Adipocyte (in vitro differentiated cells): ENCODE measurements around the gene NRP1.

Experiments
- DNase-seq: peaks from one replicate; pipeline ENCODE4 v3.0.0-alpha.2; 2015; ENCODE audit warnings: low read depth
- H3K27me3 ChIP-seq: replicated peaks from 2 replicates; pipeline ENCODE4 v1.7.0; 2013; ENCODE audit warnings: mild to moderate bottlenecking, low read length, moderate library complexity; ENCODE audit not compliant: control insufficient read depth, insufficient read depth
- H3K36me3 ChIP-seq: 2 replicates; pipeline ENCODE4 v1.7.0; 2013; ENCODE audit warnings: low read length, mild to moderate bottlenecking, moderate library complexity; ENCODE audit not compliant: control insufficient read depth, insufficient read depth, severe bottlenecking
- H3K4me1 ChIP-seq: 2 replicates; pipeline ENCODE4 v1.7.0; 2013; ENCODE audit warnings: mild to moderate bottlenecking, low read length, moderate library complexity; ENCODE audit not compliant: control insufficient read depth, insufficient read depth
- H3K4me3 ChIP-seq: 2 replicates; pipeline ENCODE4 v1.7.0; 2013; ENCODE audit warnings: mild to moderate bottlenecking, low read length, moderate library complexity
- H3K9ac ChIP-seq: 2 replicates; pipeline ENCODE4 v1.7.0; 2013; ENCODE audit warnings: mild to moderate bottlenecking, low read length, moderate library complexity
- H3K9me3 ChIP-seq: 2 replicates; pipeline ENCODE4 v1.7.0; 2013; ENCODE audit warnings: mild to moderate bottlenecking, low read length, moderate library complexity; ENCODE audit not compliant: control insufficient read depth

The NRP1 gene

DNA sequence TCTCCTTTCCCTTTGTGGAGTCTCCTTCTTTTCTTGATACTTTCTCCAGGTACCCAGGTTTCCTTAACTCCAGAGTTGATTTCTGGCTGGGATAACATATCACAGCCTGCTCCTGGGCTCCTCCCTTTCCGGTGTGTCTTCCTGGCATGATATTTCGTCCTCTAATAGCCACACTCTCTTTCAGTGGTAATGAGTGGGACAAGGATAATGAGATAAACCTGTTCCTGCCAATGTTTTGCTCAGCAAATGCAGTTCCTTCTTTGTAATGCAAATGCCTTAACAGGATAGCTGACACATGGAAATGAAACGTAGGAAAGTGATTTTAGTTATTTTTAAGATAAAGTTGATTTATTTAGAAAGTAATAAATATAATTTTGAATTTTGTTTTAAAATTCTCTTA, 168.6 kb downstream of the NRP1 start:
- Histone ChIP-seq H3K36me3 (no peaks in the 10 kb centered on the region), H3K27me3 (no peaks in the 10 kb centered on the region), H3K9ac (no peak overlapping the region), H3K4me3 (no peak overlapping the region), H3K4me1 (peaks cover 4% of the 10 kb centered on the region), H3K9me3 (no peaks in the 10 kb centered on the region)
- DNase-seq = no peak

DNA sequence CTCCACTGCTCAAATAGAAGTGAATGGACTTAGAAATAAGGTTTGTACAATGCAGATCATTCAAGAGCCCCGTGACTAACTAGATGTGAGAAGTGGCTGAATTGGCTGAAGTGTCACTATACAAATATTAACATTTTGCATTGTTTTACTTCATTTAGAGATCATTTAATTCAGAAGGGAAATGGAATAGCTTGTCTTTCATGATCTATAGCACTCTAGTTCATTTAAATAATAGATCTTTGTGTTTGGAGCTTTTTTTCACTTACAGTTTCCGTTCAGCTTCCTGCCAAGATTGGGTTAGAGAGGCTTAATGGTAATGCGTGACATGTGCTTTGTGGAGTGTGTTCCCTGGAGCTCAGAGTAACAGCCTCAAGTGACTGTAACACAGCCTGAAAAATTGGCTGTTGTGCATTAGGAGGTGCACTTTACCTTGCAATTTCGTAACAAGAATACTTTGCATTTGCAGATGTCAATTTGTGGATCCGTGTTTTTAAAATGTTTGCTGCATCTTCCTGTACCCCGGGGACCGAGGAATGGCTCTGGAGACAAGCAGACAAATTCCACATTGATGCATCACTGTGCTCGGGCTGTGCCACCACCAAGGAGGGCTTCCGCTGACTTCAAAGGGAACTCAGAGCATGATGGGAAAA, 170.3 kb downstream of the NRP1 start:
- no peaks in the 10 kb centered on the region for H3K9me3 ChIP-seq
- H3K4me3 ChIP-seq = no peak overlapping the region
- peak; percentile 43 for DNase-seq
- H3K9ac ChIP-seq = no peak overlapping the region
- H3K27me3 ChIP-seq = no peaks in the 10 kb centered on the region
- H3K4me1 ChIP-seq = peaks cover 4% of the 10 kb centered on the region
- H3K36me3 ChIP-seq = no peaks in the 10 kb centered on the region

DNA sequence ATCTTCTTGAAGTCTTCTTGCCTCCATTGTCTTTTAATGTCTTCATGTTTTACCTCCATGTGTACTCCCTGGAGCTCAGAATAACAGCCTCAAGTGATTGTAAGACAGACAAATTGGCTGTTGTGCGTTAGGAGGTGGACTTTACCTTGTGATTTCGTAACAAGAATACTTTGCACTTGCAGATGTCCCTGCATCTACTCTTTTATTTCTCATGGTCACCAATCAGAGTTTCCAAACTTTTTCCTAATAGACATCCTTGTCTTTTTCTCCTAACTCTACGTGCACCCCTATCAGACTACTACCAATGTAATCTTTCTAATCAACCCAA, 172.3 kb downstream of the NRP1 start:
- Histone ChIP-seq H3K9me3 (no peaks in the 10 kb centered on the region), H3K4me1 (peaks cover 8% of the 10 kb centered on the region), H3K27me3 (no peaks in the 10 kb centered on the region), H3K9ac (no peak overlapping the region), H3K4me3 (no peak overlapping the region), H3K36me3 (no peaks in the 10 kb centered on the region)
- DNase-seq = no peak

DNA sequence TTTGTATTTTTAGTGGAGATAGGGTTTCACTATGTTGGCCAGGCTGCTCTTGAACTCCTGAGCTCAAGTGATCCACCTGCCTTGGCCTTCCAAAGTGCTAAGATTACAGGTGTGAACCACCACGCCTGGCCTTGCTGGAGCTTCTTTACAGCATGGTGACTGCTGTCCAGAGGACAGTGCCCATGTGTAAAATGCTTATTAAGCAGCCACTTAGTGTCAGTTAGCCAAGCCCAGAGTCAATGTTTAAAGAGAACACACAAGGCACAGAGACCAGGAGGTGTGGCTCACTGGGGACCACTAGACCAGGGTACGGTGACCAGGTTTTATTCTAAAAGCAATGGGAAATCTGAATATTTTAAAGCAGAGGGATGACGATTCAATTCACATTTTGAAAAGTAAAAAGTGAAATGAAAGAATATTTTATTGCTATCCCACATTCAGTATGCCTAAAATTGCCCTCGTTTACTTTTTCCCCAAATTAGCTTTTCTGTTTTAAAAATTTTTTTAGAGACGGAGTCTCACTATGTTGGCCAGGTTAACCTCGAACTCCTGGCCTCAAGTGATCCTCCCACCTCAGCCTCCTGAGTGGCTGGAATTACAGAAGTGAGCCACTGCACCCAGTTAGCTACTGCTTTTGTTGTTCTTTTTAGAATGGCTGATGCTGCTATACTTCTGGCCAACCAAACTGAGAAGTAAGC, 172.8 kb downstream of the NRP1 start:
- Histone ChIP-seq H3K36me3 (no peaks in the 10 kb centered on the region), H3K9ac (no peak overlapping the region), H3K9me3 (no peaks in the 10 kb centered on the region), H3K4me1 (peaks cover 13% of the 10 kb centered on the region), H3K4me3 (no peak overlapping the region), H3K27me3 (no peaks in the 10 kb centered on the region)
- no peak for DNase-seq

DNA sequence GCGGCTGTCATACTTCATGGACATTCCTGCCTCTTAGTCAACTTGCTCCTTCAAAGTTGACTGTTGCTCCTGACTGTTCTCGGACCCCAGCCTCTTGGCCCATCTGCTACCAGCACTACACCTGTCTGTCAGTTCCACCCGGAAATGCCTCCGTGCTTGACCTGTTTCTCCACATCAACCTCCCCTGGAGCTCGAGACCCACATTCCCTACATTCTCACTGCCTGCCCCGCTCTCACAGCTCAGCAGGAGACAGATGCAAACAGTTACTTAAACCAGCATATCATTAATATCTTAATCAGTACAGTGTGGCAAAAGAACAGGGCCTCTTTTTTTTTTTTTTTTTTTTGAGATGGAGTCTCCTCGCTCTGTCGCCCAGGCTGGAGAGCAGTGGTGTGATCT, 174.3 kb downstream of the NRP1 start:
- no peak overlapping the region for H3K9ac ChIP-seq
- peaks cover 26% of the 10 kb centered on the region for H3K4me1 ChIP-seq
- no peak overlapping the region for H3K4me3 ChIP-seq
- no peaks in the 10 kb centered on the region for H3K27me3 ChIP-seq
- no peak for DNase-seq
- H3K9me3 ChIP-seq = no peaks in the 10 kb centered on the region
- no peaks in the 10 kb centered on the region for H3K36me3 ChIP-seq

DNA sequence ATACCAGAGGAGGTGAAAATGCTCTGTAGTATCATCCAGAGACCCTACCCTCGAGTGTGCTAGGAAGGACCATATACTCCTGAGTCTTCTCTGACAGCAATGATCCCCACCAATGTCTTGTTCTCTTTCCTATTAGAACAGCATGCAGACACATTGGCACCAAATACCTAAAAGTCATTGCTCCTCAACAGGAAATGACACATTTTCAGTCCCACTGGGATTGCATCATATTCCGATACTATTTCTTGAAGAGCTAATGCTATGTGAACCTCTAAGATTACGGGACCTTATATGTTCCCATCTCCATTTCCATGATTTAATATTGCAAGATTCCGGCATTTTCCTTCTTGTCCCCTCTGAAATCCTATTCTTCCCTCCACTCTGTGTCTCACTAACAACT, 177.4 kb downstream of the NRP1 start:
- Histone ChIP-seq H3K36me3 (no peaks in the 10 kb centered on the region), H3K4me3 (no peak overlapping the region), H3K27me3 (no peaks in the 10 kb centered on the region), H3K4me1 (peaks cover 34% of the 10 kb centered on the region), H3K9ac (no peak overlapping the region), H3K9me3 (no peaks in the 10 kb centered on the region)
- peak; percentile 46 for DNase-seq

DNA sequence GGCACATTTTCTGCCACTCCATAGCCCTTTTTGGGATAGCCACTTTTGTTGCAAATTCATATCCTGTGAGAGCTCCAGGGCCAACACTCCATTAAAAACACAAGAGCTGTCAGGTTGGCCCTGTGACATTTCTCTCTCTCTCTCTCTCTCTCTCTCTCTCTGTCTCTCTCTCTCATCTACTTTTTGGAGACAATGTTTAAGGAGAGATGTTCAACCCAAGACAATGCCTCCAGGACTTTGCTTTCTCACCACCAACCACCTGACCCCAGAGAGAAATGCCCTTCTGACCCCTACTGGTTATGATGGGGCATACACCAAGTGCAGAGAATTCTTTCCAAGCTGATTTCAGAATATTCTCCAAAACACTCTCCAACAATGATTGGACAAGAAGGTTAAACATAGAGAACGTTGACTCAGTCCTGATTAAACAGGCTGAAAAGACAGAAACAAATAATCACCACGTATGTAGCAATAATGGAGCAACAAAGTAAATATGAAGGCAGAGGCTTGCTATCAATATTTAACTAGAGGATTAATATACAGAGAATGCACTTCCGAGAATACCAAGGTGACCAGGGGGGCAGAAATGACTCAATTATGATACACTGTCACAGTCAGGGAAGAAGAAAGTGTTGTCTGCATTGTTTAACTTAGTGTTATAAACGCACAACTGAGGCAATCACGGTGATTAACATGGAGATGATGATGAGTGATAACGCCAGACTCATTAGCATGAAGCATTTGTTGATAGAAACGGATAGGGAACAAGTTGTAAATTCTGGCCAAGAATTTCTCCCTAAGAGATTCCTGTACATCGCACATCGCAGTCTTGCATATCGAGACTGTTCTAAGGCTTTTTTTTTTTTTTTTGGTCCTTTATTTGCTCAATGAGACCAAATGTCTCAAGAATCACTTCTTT, 178.5 kb downstream of the NRP1 start:
- Histone ChIP-seq H3K4me3 (no peak overlapping the region), H3K36me3 (no peaks in the 10 kb centered on the region), H3K4me1 (peaks cover 34% of the 10 kb centered on the region), H3K9ac (no peak overlapping the region), H3K9me3 (no peaks in the 10 kb centered on the region), H3K27me3 (no peaks in the 10 kb centered on the region)
- DNase-seq = peak; percentile 49

DNA sequence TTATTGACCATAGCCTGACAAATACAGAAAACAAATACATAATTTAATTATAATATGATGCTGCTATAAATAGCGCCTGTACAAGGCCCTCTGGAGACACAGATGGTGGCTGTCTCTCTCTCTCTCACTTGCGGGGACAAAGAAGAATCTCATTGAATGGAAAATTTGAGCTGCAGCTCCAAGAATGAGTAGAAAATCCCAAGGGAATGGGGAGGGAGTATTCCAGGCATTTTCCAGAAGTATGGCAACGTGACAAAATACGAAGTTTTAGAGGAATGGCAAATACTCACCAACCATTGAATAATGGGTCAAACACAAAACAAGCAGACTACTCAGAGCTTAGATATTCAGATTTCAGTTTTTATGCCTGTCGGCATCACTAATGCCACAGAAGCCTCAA, 179.9 kb downstream of the NRP1 start:
- H3K27me3 ChIP-seq = no peaks in the 10 kb centered on the region
- H3K4me1 ChIP-seq = peaks cover 34% of the 10 kb centered on the region
- no peak for DNase-seq
- no peaks in the 10 kb centered on the region for H3K36me3 ChIP-seq
- no peaks in the 10 kb centered on the region for H3K9me3 ChIP-seq
- no peak overlapping the region for H3K9ac ChIP-seq
- H3K4me3 ChIP-seq = no peak overlapping the region

DNA sequence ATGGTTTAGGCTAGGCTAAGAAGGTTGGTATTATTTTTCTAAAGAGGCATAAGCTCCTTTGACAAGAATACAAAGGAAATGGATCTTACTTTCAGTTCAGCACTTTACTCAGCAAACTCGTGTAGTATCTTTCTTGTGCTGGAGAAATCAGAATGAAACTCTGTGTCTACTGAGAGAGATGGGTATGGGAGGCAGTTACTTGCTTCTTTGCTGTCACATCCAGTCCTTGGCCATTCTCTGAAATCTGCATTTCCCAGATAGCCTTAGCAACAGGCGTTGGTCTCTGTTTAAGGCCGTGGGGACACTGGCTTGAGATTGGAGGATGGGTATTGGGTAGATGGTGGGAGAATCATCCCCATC, 180.5 kb downstream of the NRP1 start:
- Histone ChIP-seq H3K36me3 (no peaks in the 10 kb centered on the region), H3K9me3 (no peaks in the 10 kb centered on the region), H3K9ac (no peak overlapping the region), H3K4me3 (no peak overlapping the region), H3K4me1 (peaks cover 34% of the 10 kb centered on the region), H3K27me3 (no peaks in the 10 kb centered on the region)
- DNase-seq = no peak

DNA sequence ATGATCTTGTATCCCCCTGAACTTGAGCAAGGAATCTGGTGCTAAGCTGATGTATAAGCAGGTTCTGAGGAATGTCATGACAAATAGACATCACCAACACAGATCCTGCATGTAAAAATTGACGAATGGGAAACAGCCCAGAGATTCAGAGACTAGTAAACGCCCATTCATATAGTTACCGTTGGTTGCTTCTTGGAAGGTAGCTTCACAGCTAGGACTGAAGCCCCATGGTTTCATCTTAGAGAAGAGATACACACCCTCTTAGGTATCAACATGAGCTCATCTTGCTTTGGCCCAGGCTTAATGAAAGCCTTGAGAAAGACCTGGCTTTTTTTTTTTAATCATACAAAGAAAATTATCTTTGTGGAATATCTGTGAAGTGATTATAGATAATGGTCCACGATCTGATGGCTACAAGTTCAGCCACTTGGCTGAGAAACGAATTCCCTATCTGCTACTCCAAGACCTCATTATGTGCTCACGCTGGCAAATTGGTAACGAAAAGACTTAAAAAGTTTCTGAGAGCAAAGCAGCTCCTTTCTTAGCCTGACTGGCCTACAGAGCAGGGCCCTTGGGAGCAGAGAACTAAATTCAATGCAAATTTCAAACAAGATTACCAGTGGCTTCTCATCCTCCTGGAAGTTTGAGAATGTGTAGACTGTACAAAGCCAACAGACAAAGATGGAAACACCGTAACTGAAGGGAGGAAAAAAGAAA, 181.1 kb downstream of the NRP1 start:
- Histone ChIP-seq H3K4me3 (no peak overlapping the region), H3K9ac (no peak overlapping the region), H3K9me3 (no peaks in the 10 kb centered on the region), H3K36me3 (no peaks in the 10 kb centered on the region), H3K4me1 (peaks cover 34% of the 10 kb centered on the region), H3K27me3 (no peaks in the 10 kb centered on the region)
- DNase-seq = no peak

DNA sequence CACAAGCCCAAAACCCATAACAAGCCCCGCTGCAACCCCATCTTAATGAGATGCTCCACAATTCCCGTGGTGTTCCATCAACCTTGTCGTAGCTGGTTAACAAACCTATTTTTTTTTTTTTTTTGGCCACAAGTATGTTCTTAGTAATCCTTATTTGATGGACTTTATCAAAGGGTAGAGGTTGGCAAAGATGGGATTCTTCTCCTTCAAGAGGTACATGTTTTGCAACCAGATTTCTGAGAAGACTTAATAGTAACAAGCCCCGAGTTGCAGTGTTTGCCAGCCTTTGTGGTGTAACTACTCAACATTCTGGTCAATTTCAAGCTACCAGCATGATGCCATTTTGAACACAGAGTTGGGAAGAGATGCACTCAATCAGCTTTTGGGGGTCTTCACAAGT, 181.7 kb downstream of the NRP1 start:
- H3K4me3 ChIP-seq = no peak overlapping the region
- no peak overlapping the region for H3K9ac ChIP-seq
- no peak for DNase-seq
- H3K27me3 ChIP-seq = no peaks in the 10 kb centered on the region
- peaks cover 34% of the 10 kb centered on the region for H3K4me1 ChIP-seq
- no peaks in the 10 kb centered on the region for H3K9me3 ChIP-seq
- H3K36me3 ChIP-seq = no peaks in the 10 kb centered on the region
